Peyer's patch (tissue), 4 donors: Measurements from ENCODE around the gene ACLY.

ENCODE experiments used
- POLR2A ChIP-seq, 2 donors: fragments of 450-650 bp; IDR thresholded peaks; one replicate each; pipeline ENCODE4 v1.5.1; 2017; ENCODE audit warnings: antibody characterized with exemption in 2 of 2, mild to moderate bottlenecking in 2 of 2, moderate library complexity in 2 of 2
- TF ChIP-seq, protein P1 (sequence below), 6 experiments: fragments of 450-650 bp in 4 of 6; fragments of 200-600 bp in 2 of 6; sonication (generic) in 1 of 6; IDR thresholded peaks; one replicate each; pipeline ENCODE4 v1.5.1; 2017 to 2019; ENCODE audit warnings: antibody characterized with exemption in 6 of 6, mild to moderate bottlenecking in 3 of 6, moderate library complexity in 1 of 6

DNA sequence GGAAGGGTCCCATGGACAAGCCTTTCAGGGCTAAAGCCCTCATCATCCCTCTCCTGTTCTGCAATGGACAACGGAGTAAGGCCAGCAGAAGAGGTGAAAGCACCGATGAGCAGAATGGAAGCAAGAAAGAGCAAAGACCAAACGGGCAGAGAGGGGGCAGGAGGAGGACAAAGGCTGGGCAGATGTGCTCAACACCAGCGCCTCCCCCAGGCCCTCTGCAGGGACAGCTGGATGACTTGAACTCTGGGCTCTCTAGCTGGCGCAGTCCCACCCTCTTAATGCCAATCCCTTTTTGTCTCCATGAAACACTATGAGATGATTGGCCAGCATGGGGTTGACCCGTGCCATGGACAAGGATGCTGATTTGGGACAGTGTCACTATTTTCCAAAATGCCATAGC lies 22.0 kb downstream of the ACLY start:
- TF ChIP-seq, protein P1, sequence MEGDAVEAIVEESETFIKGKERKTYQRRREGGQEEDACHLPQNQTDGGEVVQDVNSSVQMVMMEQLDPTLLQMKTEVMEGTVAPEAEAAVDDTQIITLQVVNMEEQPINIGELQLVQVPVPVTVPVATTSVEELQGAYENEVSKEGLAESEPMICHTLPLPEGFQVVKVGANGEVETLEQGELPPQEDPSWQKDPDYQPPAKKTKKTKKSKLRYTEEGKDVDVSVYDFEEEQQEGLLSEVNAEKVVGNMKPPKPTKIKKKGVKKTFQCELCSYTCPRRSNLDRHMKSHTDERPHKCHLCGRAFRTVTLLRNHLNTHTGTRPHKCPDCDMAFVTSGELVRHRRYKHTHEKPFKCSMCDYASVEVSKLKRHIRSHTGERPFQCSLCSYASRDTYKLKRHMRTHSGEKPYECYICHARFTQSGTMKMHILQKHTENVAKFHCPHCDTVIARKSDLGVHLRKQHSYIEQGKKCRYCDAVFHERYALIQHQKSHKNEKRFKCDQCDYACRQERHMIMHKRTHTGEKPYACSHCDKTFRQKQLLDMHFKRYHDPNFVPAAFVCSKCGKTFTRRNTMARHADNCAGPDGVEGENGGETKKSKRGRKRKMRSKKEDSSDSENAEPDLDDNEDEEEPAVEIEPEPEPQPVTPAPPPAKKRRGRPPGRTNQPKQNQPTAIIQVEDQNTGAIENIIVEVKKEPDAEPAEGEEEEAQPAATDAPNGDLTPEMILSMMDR (IDR thresholded peaks at IDR 0.05): no peak
- TF ChIP-seq POLR2A (IDR thresholded peaks at IDR 0.05): no peak
